IMR-90 (cell line): ENCODE measurements around the gene DDX60. TPM values are rescaled to one million over a fixed set of nuclear protein-coding genes. Genes with fewer than 3 reads are reported as not detected.

ENCODE experiments used
- ATAC-seq: fragments of 200-7000 bp; cut with Tn5 transposase; 2 replicates; pipeline ENCODE4 v1.9.1; 2020; ENCODE audit warnings: low read depth, mild to moderate bottlenecking, moderate library complexity
- BruUV-seq: library from RNA; stranded (reverse); fragments of 400-500 nt; replicated peaks from 2 replicates; lab custom pipeline; 2021; lab: Mats Ljungman, UMichigan
- CTCF ChIA-PET: fragments of 300-600 bp; formaldehyde crosslinking; extraction: SDS; loops from one replicate; lab custom pipeline; 2021; ENCODE audit warnings: antibody characterized with exemption; lab: Yijun Ruan, JAX
- POLR2A ChIA-PET: fragments of 300-600 bp; sonication (Branson Sonifier 250); formaldehyde crosslinking; loops from one replicate; lab custom pipeline; 2022; ENCODE audit warnings: antibody characterized with exemption; ENCODE audit not compliant: unreplicated experiment; lab: Charles Lee
- DNase-seq: peaks from one replicate; pipeline ENCODE4 v3.0.0; 2013
- H2AFZ ChIP-seq: replicated peaks from 2 replicates; pipeline ENCODE3; 2013; ENCODE audit warnings: low read length, mild to moderate bottlenecking; ENCODE audit not compliant: poor library complexity
- H2AK5ac ChIP-seq: 2 replicates; pipeline ENCODE4 v1.6.1; 2013; ENCODE audit warnings: low read depth, low read length, inconsistent platforms
- H2AK9ac ChIP-seq: replicated peaks from 2 replicates; pipeline ENCODE3; 2013; ENCODE audit warnings: mild to moderate bottlenecking, low read depth, low read length, moderate library complexity; ENCODE audit not compliant: poor library complexity
- H2BK120ac ChIP-seq: 2 replicates; pipeline ENCODE4 v1.6.1; 2013; ENCODE audit warnings: low read depth, low read length, inconsistent platforms
- H2BK15ac ChIP-seq: 3 replicates; pipeline ENCODE4 v1.6.1; 2013; ENCODE audit warnings: low read depth, low read length, inconsistent platforms
- H2BK20ac ChIP-seq: 2 replicates; pipeline ENCODE4 v1.6.1; 2013; ENCODE audit warnings: low read depth, mild to moderate bottlenecking, inconsistent platforms, low read length, moderate library complexity
- H2BK5ac ChIP-seq: 2 replicates; pipeline ENCODE4 v1.6.1; 2013; ENCODE audit warnings: mild to moderate bottlenecking, low read depth, low read length, inconsistent platforms; ENCODE audit not compliant: poor library complexity, severe bottlenecking
- H3K14ac ChIP-seq: replicated peaks from 2 replicates; pipeline ENCODE4 v1.6.1; 2013; ENCODE audit warnings: low read depth, low read length, inconsistent platforms
- H3K18ac ChIP-seq: 2 replicates; pipeline ENCODE4 v1.6.1; 2013; ENCODE audit warnings: low read depth, low read length, control low read depth
- H3K23ac ChIP-seq: 2 replicates; pipeline ENCODE4 v1.6.1; 2013; ENCODE audit warnings: low read depth, low read length, inconsistent platforms
- H3K27ac ChIP-seq: 2 replicates; pipeline ENCODE4 v1.5.1; 2013; ENCODE audit warnings: mild to moderate bottlenecking, control low read depth, low read length; ENCODE audit not compliant: insufficient read depth
- H3K27me3 ChIP-seq: 2 replicates; pipeline ENCODE4 v1.6.1; 2013; ENCODE audit warnings: low read length; ENCODE audit not compliant: control insufficient read depth, insufficient read depth
- H3K36me3 ChIP-seq: 2 replicates; pipeline ENCODE4 v1.6.1; 2013; ENCODE audit warnings: low read length, mixed read lengths; ENCODE audit not compliant: control insufficient read depth, insufficient read depth
- H3K4ac ChIP-seq: 2 replicates; pipeline ENCODE4 v1.6.1; 2013; ENCODE audit warnings: low read depth, low read length, inconsistent platforms
- H3K4me1 ChIP-seq: 2 replicates; pipeline ENCODE4 v1.6.1; 2013; ENCODE audit warnings: low read length, mixed read lengths; ENCODE audit not compliant: control insufficient read depth, insufficient read depth
- H3K4me2 ChIP-seq: 2 replicates; pipeline ENCODE4 v1.6.1; 2013; ENCODE audit warnings: low read depth, mild to moderate bottlenecking, control low read depth, low read length, moderate library complexity
- H3K4me3 ChIP-seq: 2 replicates; pipeline ENCODE4 v1.5.1; 2013; ENCODE audit warnings: low read depth, mild to moderate bottlenecking, control low read depth, low read length, moderate library complexity; ENCODE audit not compliant: insufficient read depth
- H3K56ac ChIP-seq: 2 replicates; pipeline ENCODE4 v1.6.1; 2013; ENCODE audit warnings: low read length, inconsistent platforms; ENCODE audit not compliant: insufficient read depth; ENCODE audit errors: extremely low read depth
- H3K79me1 ChIP-seq, 2 experiments: 2 replicates each; pipeline ENCODE4 v1.6.1; 2013; ENCODE audit warnings: low read length in 2 of 2, inconsistent platforms in 1 of 2, low read depth in 1 of 2
- H3K9ac ChIP-seq: 2 replicates; pipeline ENCODE4 v1.6.1; 2013; ENCODE audit warnings: low read depth, low read length, control low read depth
- H3K9me1 ChIP-seq: 2 replicates; pipeline ENCODE4 v1.6.1; 2013; ENCODE audit warnings: low read length, inconsistent platforms; ENCODE audit not compliant: insufficient read depth
- H3K9me3 ChIP-seq: 2 replicates; pipeline ENCODE4 v1.6.1; 2013; ENCODE audit warnings: low read length; ENCODE audit not compliant: control insufficient read depth, insufficient read depth
- H4K20me1 ChIP-seq: 2 replicates; pipeline ENCODE4 v1.6.1; 2013; ENCODE audit warnings: low read length, inconsistent platforms; ENCODE audit not compliant: insufficient read depth
- H4K5ac ChIP-seq: 2 replicates; pipeline ENCODE4 v1.6.1; 2013; ENCODE audit warnings: mild to moderate bottlenecking, low read depth, low read length, control low read depth
- H4K8ac ChIP-seq, 2 experiments: 2 replicates each; pipeline ENCODE4 v1.6.1; 2013; ENCODE audit warnings: low read depth in 2 of 2, low read length in 2 of 2, control low read depth in 1 of 2, inconsistent platforms in 1 of 2
- H4K91ac ChIP-seq: 2 replicates; pipeline ENCODE4 v1.6.1; 2013; ENCODE audit warnings: low read depth, low read length, inconsistent platforms; ENCODE audit not compliant: insufficient read depth
- BHLHE40 ChIP-seq: fragments of 150-350 bp; IDR thresholded peaks from 2 replicates; pipeline ENCODE4 v1.6.1; 2016; ENCODE audit warnings: mild to moderate bottlenecking, low read depth, low read length
- CEBPB ChIP-seq: IDR thresholded peaks from 2 replicates; pipeline ENCODE4 v1.6.1; 2012; ENCODE audit warnings: low read depth, low read length, improper control_type of control experiment
- CHD1 ChIP-seq: IDR thresholded peaks from 2 replicates; pipeline ENCODE4 v1.6.1; 2012; ENCODE audit warnings: low read depth, low read length, improper control_type of control experiment
- CTCF ChIP-seq: conservative IDR thresholded peaks from 2 replicates; pipeline ENCODE4 v1.5.1; 2012; ENCODE audit warnings: mild to moderate bottlenecking, low read depth, low read length, improper control_type of control experiment
- ELK1 ChIP-seq: fragments of 150-350 bp; IDR thresholded peaks from 2 replicates; pipeline ENCODE4 v1.6.1; 2016; ENCODE audit warnings: low read depth, mild to moderate bottlenecking, low read length, moderate library complexity, borderline replicate concordance
- FOS ChIP-seq: fragments of 150-350 bp; IDR thresholded peaks from 2 replicates; pipeline ENCODE4 v1.6.1; 2016; ENCODE audit warnings: low read depth, low read length
- MAFK ChIP-seq: IDR thresholded peaks from 2 replicates; pipeline ENCODE4 v1.6.1; 2012; ENCODE audit warnings: low read depth, low read length, improper control_type of control experiment
- MAZ ChIP-seq: IDR thresholded peaks from 2 replicates; pipeline ENCODE4 v1.6.1; 2012; ENCODE audit warnings: low read depth, mild to moderate bottlenecking, low read length, improper control_type of control experiment, moderate library complexity, borderline replicate concordance
- MXI1 ChIP-seq: IDR thresholded peaks from 2 replicates; pipeline ENCODE4 v1.6.1; 2012; ENCODE audit warnings: low read depth, mild to moderate bottlenecking, low read length, moderate library complexity, borderline replicate concordance
- NFE2L2 ChIP-seq: fragments of 150-350 bp; IDR thresholded peaks from 2 replicates; pipeline ENCODE4 v1.6.1; 2016; ENCODE audit warnings: low read depth, mild to moderate bottlenecking, low read length
- POLR2A ChIP-seq: IDR thresholded peaks from 2 replicates; pipeline ENCODE4 v1.6.1; 2012; ENCODE audit warnings: mild to moderate bottlenecking, low read depth, low read length
- RAD21 ChIP-seq: IDR thresholded peaks from 2 replicates; pipeline ENCODE4 v1.6.1; 2012; ENCODE audit warnings: low read length, improper control_type of control experiment
- RCOR1 ChIP-seq: IDR thresholded peaks from 2 replicates; pipeline ENCODE4 v1.6.1; 2012; ENCODE audit warnings: mild to moderate bottlenecking, low read length, improper control_type of control experiment; ENCODE audit not compliant: insufficient replicate concordance
- RFX5 ChIP-seq: IDR thresholded peaks from 2 replicates; pipeline ENCODE4 v1.8.0; 2012; ENCODE audit warnings: low read depth, mild to moderate bottlenecking, low read length, moderate library complexity
- SMC3 ChIP-seq: fragments of 150-350 bp; IDR thresholded peaks from 2 replicates; pipeline ENCODE4 v1.6.1; 2016; ENCODE audit warnings: low read depth, mild to moderate bottlenecking, antibody characterized with exemption, low read length, moderate library complexity
- USF2 ChIP-seq: fragments of 150-350 bp; IDR thresholded peaks from 2 replicates; pipeline ENCODE4 v1.6.1; 2017; ENCODE audit warnings: mild to moderate bottlenecking, antibody characterized with exemption, low read length, low read depth
- WGBS, 2 experiments: methylation state at CpG; one replicate each; pipeline versions ENCODE4 v1.1.5 to v1.1.7; 2013; ENCODE audit warnings: missing lambda C conversion rate in 2 of 2; ENCODE audit not compliant: insufficient read length in 1 of 2; ENCODE audit errors: extremely low coverage in 2 of 2; 5-methylcytosine and 5-hydroxymethylcytosine counted together
- dilution Hi-C: fragments of 300-500 bp; cut with HindIII; formaldehyde crosslinking; loops from one replicate; pipeline ENCODE4 v1.14.3; 2018; ENCODE audit warnings: low sequenced_read_pairs; ENCODE audit not compliant: unreplicated experiment
- in situ Hi-C: fragments of 300-500 bp; cut with MboI; formaldehyde crosslinking; loops from 3 replicates; pipeline ENCODE4 v1.14.3; 2019; ENCODE audit warnings: low sequenced_read_pairs, inconsistent platforms, mixed read lengths
- intact Hi-C: fragments of 100-400 bp; cut with micrococcal nuclease; formaldehyde crosslinking; loops from 2 replicates; pipeline ENCODE4 v1.10.0; 2022
- polyA plus RNA-seq, 3 experiments: library from polyadenylated mRNA; depleted of rRNA; stranded (reverse); fragments of >200 nt; gene quantifications; 2 replicates each; pipeline ENCODE4 v1.2.3, GENCODE V29; 2012; ENCODE audit warnings: low replicate concordance in 1 of 3
- total RNA-seq: library from RNA; depleted of rRNA; stranded (reverse); fragments of >200 nt; gene quantifications from 2 replicates; pipeline ENCODE4 v1.2.3, GENCODE V29; 2012

DDX60 gene
- total and polyA plus RNA-seq, 2 of the 4 experiments (the other 2 are of a cell fraction), result 3.1 to 6.6 TPM

DNA sequence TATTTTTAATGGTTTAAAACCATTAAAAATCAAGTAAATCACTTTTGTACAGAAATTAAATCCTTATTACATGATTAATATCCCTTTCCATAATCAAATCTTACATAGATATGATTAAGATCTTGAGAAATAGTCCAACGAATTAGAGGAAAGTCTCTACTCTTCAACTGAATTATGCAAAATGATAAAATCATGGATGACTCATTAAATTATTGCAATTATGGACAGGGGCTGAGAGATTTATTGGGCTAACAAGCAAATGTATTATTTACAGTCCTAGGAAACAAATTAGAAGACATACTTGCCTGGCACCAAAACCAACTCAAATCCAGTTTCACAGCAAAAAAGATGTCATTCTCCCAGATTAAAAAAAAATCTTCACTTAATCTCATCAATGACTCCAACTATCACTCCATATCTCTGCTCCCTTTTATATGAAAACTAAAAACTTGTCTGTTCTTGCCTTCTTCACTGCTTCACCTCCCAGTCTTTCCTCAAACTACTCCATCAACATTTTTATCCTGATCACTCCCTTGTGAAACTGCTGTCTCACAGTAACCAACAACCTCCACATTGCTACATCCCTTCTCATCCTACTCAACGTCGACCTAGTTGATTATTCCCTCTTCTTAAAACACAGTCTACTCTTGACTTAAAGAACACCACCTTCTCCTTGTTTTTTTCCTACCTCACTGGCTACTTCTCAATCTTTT is 18.4 kb upstream of the DDX60 start:
- Histone ChIP-seq H3K36me3 (no peaks in the 10 kb centered on the region), H3K56ac (no peak overlapping the region), H2BK5ac (no peak overlapping the region), H2AK9ac (no peak overlapping the region), H2AFZ (no peak overlapping the region), H4K5ac (no peak overlapping the region; the same call in 1 of the 2 replicates), H4K20me1 (no peaks in the 10 kb centered on the region), H3K9ac (no peak overlapping the region), H3K79me1 (no peaks in the 10 kb centered on the region), H4K91ac (no peak overlapping the region), H3K9me3 (no peaks in the 10 kb centered on the region), H2BK20ac (no peak overlapping the region), H3K4me1 (no peaks in the 10 kb centered on the region), H2AK5ac (no peak overlapping the region), H3K27ac (no peak overlapping the region), H3K18ac (peak overlapping the region; percentile 95; the same call in 1 of the 2 replicates), H3K14ac (no peak overlapping the region), H3K4me2 (no peak overlapping the region; the same call in 1 of the 2 replicates), H3K4ac (no peak overlapping the region), H2BK15ac (no peak overlapping the region), H3K27me3 (no peaks in the 10 kb centered on the region), H3K4me3 (no peak overlapping the region), H2BK120ac (no peak overlapping the region), H3K9me1 (no peaks in the 10 kb centered on the region), H3K23ac (no peak overlapping the region), H4K8ac (no peak overlapping the region)
- intact Hi-C loops (no loop called here), dilution Hi-C loops (no loop called here), in situ Hi-C loops (no loop called here)
- TF ChIP-seq MAZ, result no peak
- TF ChIP-seq USF2, result no peak
- no peak for TF ChIP-seq NFE2L2
- no peak for TF ChIP-seq POLR2A
- no peak for TF ChIP-seq FOS
- no peak for TF ChIP-seq CEBPB
- no peak for TF ChIP-seq MAFK
- TF ChIP-seq SMC3, result no peak
- TF ChIP-seq RAD21, result no peak
- TF ChIP-seq RCOR1, result no peak
- no peak for TF ChIP-seq CTCF
- TF ChIP-seq RFX5, result no peak
- TF ChIP-seq CHD1, result no peak
- TF ChIP-seq MXI1, result no peak
- no peak for TF ChIP-seq BHLHE40
- no peak for TF ChIP-seq ELK1
- CTCF ChIA-PET, result no interaction called here
- DNase-seq (no peak), ATAC-seq (no peak)
- POLR2A ChIA-PET, result no interaction called here
- BruUV-seq, result no TSS peak
- WGBS, 2 experiments, result 100% methylated on average over 2 of the region's 3 CpGs; no CpG with 5 or more reads in 1 of the 2 experiments
